Fibroblast of skin of right biceps (primary cell): Measurements from ENCODE around the gene ABCC6.

Source experiments
- DNase-seq: peaks from one replicate; pipeline ENCODE4 v3.0.0-alpha.2; 2013

ABCC6 gene

GRCh38 chr16:16139061-16139460, 84.2 kb downstream of the ABCC6 start:
- DNase-seq = no peak

GRCh38 chr16:16138034-16138635, 85.2 kb downstream of the ABCC6 start:
- no peak for DNase-seq

- DNase-seq = no peak
These were observed 86.2 kb downstream of the ABCC6 start for GRCh38 chr16:16137110-16137509.

- no peak for DNase-seq
These were observed 86.7 kb downstream of the ABCC6 start for GRCh38 chr16:16136588-16136987.

- DNase-seq = no peak
These were observed 89.2 kb downstream of the ABCC6 start for GRCh38 chr16:16133943-16134604.

GRCh38 chr16:16131659-16132058, 91.6 kb downstream of the ABCC6 start:
- no peak for DNase-seq

GRCh38 chr16:16131204-16131603, 92.1 kb downstream of the ABCC6 start:
- DNase-seq = no peak

GRCh38 chr16:16127469-16128116, 95.7 kb downstream of the ABCC6 start:
- DNase-seq = peak; percentile 67

- no peak for DNase-seq
These were observed 96.4 kb downstream of the ABCC6 start for GRCh38 chr16:16126896-16127295.

GRCh38 chr16:16124974-16125373, 98.3 kb downstream of the ABCC6 start:
- DNase-seq = no peak

GRCh38 chr16:16124438-16124837, 98.9 kb downstream of the ABCC6 start:
- no peak for DNase-seq

- DNase-seq = no peak
These were observed 101.0 kb downstream of the ABCC6 start for GRCh38 chr16:16122264-16122663.

- no peak for DNase-seq
These were observed 102.0 kb downstream of the ABCC6 start for GRCh38 chr16:16121185-16121727.

GRCh38 chr16:16120382-16121184, 102.7 kb downstream of the ABCC6 start:
- no peak for DNase-seq

- no peak for DNase-seq
These were observed 103.3 kb downstream of the ABCC6 start for GRCh38 chr16:16120044-16120381.

- no peak for DNase-seq
These were observed 105.0 kb downstream of the ABCC6 start for GRCh38 chr16:16118337-16118736.

GRCh38 chr16:16116841-16117240, 106.5 kb downstream of the ABCC6 start:
- DNase-seq = no peak

GRCh38 chr16:16113076-16113475, 110.2 kb downstream of the ABCC6 start:
- DNase-seq = no peak

GRCh38 chr16:16112450-16113053, 110.7 kb downstream of the ABCC6 start:
- no peak for DNase-seq

- no peak for DNase-seq
These were observed 111.7 kb downstream of the ABCC6 start for GRCh38 chr16:16111639-16112038.

GRCh38 chr16:16110111-16110490, 113.2 kb downstream of the ABCC6 start:
- DNase-seq = no peak

GRCh38 chr16:16109453-16110110, 113.7 kb downstream of the ABCC6 start:
- DNase-seq = no peak
